Omental fat pad (tissue), 4 donors: ENCODE measurements around the gene ATP6V1G1. TPM values are rescaled to one million over a fixed set of nuclear protein-coding genes. Genes with fewer than 3 reads are reported as not detected.

Experiments used
- ATAC-seq: fragments of 150-250 bp; one replicate; pipeline ENCODE4 v1.9.1; 2016; ENCODE audit warnings: mild to moderate bottlenecking, moderate library complexity; ENCODE audit not compliant: low FRiP score
- DNase-seq: peaks from one replicate; pipeline ENCODE4 v3.0.0-alpha.2; 2019; ENCODE audit warnings: low spot score
- total RNA-seq, 4 donors: library from RNA; depleted of rRNA; stranded (reverse); fragments of >200 nt; gene quantifications; one replicate each; pipeline ENCODE4 v1.1.0, GENCODE V29; 2016
- TF ChIP-seq, protein P1 (sequence below), 3 donors: fragments of 450-650 bp; IDR thresholded peaks; one replicate each; pipeline ENCODE4 v1.5.1; 2016 to 2017; ENCODE audit warnings: antibody characterized with exemption in 3 of 3, mild to moderate bottlenecking in 3 of 3, moderate library complexity in 2 of 3

ATP6V1G1 gene
- total RNA-seq, 4 donors from 2014 or later, result 101 to 152 (median 139) TPM

DNA sequence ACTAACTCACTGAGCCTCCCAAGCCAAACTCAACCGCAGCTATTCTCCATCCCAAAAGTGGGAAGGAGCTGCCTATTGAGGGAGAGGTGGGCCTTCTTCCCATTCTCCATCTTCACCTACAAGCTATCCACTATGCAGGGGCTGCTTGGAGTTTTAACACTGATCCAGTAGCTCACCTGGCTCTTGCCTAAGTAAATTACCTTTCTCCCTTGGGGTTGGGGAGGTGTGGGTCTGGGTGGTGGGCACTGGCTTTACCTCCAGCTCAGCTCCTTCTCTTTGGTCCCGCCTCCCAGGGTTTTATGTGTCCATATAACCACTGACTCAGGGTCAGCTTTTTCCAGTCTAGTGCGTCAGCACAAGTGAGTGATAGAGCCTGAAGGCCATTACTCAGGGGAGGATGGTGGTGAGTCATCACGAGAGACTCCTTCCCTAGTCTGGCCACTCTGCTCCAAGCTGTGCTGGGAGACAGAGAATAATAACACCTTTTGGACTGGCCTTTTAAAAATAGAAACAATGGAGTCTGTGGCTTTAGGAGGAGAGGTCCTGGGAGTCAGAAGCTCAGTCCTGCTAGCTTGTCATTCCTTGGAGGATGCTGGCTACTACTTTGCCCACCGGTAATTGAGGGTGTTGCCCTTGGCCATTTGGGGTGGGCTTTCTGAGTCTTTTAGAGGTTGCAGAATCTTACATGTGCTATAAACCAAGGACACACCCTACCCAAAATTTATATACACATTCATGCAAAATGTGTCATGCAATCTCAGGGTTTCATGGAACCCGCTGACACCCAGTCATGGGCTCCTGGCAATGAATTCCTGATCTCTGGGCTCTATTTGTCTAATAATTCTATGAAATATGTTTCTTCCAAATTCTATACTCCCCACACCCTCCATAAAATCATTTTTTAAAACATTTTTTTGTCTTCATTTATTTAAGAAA, 35.6 kb upstream of the ATP6V1G1 start:
- TF ChIP-seq, protein P1, sequence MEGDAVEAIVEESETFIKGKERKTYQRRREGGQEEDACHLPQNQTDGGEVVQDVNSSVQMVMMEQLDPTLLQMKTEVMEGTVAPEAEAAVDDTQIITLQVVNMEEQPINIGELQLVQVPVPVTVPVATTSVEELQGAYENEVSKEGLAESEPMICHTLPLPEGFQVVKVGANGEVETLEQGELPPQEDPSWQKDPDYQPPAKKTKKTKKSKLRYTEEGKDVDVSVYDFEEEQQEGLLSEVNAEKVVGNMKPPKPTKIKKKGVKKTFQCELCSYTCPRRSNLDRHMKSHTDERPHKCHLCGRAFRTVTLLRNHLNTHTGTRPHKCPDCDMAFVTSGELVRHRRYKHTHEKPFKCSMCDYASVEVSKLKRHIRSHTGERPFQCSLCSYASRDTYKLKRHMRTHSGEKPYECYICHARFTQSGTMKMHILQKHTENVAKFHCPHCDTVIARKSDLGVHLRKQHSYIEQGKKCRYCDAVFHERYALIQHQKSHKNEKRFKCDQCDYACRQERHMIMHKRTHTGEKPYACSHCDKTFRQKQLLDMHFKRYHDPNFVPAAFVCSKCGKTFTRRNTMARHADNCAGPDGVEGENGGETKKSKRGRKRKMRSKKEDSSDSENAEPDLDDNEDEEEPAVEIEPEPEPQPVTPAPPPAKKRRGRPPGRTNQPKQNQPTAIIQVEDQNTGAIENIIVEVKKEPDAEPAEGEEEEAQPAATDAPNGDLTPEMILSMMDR (IDR thresholded peaks at IDR 0.05), result no peak
- DNase-seq, result peak; percentile 60
- peak; percentile 99 for ATAC-seq

DNA sequence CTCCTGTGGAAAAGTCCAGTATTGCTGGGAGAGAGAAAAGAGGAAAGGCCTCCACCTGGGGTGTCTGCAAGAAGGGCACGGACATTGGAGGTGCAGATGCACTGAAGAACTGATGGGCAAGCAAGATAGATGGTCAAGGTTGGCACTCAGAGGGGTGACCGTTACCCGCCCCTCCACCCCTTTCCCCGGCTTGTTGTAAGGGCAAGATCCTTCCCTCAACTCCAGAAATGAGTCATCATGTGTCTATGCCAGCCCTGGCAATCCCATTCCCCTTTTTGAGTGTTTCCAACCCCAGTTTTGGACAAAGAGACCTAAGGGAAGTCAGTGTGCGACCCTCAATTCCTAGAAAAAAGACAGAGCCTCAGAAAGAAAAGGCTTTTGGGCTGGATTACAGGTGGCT, 34.9 kb upstream of the ATP6V1G1 start:
- TF ChIP-seq, protein P1 (IDR thresholded peaks at IDR 0.05), result no peak
- DNase-seq, result no peak
- ATAC-seq, result peak; percentile 30

DNA sequence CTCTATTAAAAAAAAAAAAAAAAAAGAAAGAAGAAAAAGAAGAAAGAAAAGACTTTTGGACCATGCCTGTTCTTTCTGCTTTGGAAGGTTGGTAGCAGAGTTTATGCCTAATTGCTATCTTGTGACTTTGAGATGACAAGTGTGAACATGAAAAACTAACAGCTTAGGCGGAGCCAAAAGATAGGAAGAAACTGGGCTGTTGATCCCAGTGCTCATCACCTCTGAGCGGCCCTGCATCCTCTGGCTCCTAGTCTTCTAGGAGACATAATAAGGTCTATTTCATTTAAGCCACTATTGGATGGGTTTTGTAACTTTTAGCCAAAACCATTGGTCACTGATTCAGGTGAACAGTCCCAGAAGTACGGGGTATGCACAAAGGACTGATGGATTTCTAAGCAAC, 34.4 kb upstream of the ATP6V1G1 start:
- TF ChIP-seq, protein P1 (IDR thresholded peaks at IDR 0.05), result no peak
- ATAC-seq, result no peak
- no peak for DNase-seq

DNA sequence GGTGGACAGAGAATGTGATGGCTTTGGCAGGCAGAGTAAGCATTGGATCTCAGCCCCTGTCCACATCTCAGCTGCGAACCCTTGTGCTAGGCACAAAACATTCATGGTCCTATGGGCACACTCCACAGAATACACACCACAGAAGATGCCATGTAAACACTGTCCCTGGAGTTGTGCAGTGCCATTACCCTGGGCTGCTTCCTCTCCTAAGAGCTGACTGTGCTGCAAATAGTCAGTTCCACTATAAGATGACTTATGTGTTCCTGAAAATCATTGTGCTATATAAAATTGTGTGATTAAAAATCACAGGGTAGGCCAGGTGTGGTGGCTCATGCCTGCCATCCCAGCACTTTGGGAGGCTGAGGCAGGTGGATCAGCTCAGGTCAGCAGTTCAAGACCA, 31.9 kb upstream of the ATP6V1G1 start:
- DNase-seq (no peak), ATAC-seq (no peak)
- TF ChIP-seq, protein P1 (IDR thresholded peaks at IDR 0.05), result no peak

DNA sequence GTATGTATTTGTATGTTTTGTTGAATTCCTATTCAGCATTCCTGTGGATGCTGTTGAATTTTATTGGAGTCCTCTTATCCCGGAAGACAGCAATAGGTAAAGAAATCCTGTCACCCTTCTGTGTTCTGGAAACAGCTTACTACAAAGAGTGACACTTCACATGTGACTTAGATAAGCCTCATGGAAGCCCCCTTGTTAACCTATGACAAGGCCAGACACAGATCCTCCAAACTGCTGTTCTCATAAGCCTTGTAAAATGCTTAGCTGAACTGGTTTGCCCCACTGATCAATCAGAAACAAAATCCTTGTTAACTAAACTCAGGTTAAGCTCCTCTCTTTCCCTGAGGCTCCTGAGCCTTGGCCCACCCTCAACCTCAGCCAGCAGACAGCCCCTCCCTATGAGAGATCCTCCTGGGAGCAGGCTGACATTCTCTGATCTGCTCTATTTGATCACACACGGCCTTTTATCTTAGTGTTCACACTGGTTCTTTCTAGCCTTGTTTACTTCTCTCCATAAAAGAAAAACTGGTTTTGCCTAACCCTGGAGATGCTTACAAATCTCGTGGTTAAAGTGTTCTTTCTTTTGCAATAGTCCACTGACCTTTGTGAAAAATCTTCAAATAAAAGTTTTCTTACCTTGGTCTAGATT, 29.4 kb upstream of the ATP6V1G1 start:
- ATAC-seq (no peak), DNase-seq (no peak)
- TF ChIP-seq, protein P1 (IDR thresholded peaks at IDR 0.05), result no peak

DNA sequence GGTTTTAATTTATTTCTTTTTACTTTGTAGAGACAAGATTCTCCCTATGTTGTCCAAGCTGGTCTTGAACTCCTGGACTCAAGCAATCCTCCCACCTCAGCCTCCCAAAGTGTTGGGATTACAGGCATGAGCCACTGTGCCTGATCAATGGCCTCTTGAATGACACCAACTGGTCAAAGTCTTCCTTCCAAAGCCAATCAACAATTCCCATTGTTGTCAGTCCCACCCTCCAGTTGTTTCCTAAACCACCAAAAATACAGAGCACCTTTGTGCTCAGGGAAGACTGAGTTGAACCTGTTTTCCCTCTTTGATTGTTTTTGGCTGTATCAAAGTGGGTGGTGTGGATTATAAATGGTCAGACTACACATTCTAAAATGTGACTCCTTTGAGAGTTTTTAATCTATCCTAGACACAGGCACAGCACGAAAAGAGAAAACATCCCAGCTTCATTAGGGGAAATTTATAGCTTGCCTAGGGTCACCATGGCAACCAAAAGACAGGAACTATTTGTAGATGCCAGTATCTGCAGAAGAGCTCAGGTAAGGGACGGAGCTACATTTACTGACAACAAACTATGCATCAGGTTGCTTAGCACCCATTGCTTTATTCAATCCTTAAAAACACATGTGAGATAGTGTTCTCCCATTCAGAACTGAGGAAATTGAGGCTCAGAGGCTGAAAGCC, 27.6 kb upstream of the ATP6V1G1 start:
- ATAC-seq, result no peak

More for the DNA sequence above, 27.6 kb upstream of the ATP6V1G1 start:
- TF ChIP-seq, protein P1 (IDR thresholded peaks at IDR 0.05), result no peak
- no peak for DNase-seq
